SKM-1 (cell line): ENCODE data around the gene ADAMTS2.

Source experiments
- DNase-seq: peaks from one replicate; lab custom pipeline; 2025; ENCODE audit not compliant: unreplicated experiment; lab: John Stamatoyannopoulos, UW

Gene ADAMTS2

DNA sequence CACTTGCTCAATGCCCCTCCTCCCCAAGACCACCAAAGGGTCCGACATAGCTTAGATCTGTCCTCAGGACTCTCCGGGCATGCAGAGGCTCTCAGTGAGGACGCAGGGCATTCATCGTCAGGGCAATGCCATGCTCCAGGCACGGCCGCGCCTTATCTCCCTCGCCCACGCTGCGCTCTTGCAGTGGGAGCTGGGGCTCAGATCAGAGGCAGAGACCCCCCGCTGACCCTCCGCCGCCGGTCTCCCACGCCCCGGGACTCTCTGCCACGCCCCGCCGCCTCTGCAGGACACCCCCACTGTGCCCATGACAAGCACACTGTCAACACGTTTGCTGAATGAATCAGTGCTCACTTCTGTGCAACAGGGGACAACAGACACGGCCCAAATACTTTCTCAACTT lies 140.7 kb downstream of the ADAMTS2 start:
- DNase-seq, result no peak

DNA sequence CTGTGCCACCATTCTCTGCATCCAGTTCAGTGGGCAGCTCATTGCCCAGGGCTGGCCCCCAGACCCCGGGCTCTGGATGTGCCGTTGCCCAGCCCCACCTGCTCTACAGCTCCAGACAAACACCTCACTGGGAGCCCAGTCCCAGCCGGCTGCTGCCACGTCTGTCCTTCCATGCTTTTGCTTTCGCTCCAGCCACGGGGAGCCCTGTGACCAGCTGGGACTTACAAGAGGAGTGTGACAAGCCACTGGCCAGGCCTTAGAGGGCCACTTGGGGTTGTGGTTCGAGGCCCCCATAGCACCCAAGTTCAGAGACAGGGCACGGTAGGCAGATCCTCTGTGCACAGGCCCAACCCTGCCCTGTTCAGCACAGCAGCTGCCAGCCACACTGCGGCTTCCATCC lies 142.0 kb downstream of the ADAMTS2 start:
- no peak for DNase-seq

DNA sequence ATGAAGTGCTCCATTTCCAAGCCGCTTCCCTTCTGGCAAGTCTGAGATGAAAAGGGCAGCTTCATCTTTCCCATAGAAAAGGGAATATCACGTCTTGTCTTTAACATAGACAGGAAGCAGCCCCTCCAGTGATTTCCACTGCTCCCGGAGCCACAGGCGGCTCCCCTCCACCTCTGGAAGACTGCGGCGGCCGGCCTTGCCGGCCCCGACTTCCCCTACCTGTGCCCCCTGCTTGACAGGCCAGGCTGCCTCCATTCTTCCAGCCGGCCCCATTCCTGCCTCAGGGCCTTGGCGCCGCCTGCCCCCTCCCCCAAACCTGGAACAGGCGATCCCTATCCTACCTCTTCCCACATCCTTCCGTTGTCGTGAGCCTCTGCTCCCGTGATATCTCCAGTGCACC lies 143.3 kb downstream of the ADAMTS2 start:
- DNase-seq, result no peak

GRCh38 chr5:179199246-179199645 lies 146.0 kb downstream of the ADAMTS2 start:
- no peak for DNase-seq

DNA sequence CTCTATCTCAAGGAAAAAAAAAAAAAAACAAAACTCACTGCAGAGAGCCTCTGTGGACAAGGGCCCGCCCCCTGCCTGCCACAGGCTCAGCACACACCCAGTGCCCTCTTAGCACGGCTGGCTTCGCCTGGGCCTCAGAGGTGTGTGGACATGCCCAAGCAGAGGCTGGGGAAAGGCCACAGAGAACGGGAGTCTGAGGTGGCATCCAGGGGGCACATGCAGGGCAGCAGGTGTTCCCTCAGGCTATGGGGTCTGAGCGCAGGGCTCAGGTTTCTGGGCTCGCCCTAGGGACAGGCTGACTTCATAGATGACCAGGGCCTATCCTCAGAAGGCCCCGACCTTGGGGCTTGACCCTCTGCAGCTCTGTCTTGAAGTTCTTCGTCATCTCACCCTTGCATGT lies 146.4 kb downstream of the ADAMTS2 start:
- DNase-seq, result no peak

DNA sequence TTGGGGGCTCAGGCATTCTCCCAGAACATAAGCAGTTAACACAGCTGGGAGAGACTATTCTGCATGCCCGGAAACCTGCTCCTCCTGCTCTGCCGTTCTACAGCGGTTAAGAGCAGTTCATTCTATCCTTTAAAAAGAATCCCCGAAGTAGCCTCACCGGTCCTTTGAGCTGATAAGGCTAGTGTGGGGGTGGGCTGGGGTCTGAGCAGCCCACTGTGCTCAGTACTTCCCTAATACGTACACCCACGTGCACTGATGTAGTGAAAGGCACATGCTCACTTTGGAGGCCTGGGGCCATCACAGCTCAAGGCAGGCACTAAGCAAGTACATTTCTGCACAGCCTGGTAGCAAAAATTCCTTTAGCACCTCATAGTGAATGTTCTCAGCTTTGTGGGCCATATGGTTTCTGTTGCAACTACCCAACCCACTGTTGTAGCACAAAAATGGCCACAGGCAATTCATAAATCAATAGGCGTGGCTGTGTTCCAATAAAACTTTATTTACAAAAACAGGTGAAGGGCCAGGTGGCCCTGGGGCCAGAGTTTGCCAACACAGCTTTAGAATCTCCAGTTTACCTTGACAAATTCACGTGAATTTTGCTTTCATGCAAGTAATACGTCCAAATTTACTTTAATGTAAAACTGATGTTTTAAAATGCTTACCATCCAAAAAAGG lies 148.7 kb downstream of the ADAMTS2 start:
- DNase-seq, result no peak

- no peak for DNase-seq
Measured at GRCh38 chr5:179195561-179196404, 149.5 kb downstream of the ADAMTS2 start.

DNA sequence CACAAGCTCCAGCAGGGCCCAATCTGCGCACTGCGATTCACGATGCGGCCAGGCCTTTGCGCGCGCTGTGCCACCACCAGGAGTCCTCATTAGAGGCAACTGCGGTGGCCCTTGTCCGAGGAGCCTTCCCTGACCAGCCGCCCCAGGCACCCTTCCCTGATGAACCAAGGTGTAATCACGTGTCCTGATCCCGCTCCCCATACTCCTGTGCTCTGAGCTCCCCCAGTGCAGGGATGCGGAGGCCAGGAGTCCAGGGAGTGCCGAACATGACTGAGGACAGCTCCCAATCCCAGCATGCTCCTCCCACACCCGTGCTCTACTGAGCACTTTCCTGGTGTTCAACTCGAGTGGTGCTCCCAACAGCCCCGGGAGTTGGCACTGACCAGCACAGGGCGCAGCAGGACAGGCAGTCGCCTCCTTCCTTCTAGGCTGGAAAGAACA lies 150.3 kb downstream of the ADAMTS2 start:
- DNase-seq, result no peak

GRCh38 chr5:179194201-179194910 lies 150.9 kb downstream of the ADAMTS2 start:
- no peak for DNase-seq

DNA sequence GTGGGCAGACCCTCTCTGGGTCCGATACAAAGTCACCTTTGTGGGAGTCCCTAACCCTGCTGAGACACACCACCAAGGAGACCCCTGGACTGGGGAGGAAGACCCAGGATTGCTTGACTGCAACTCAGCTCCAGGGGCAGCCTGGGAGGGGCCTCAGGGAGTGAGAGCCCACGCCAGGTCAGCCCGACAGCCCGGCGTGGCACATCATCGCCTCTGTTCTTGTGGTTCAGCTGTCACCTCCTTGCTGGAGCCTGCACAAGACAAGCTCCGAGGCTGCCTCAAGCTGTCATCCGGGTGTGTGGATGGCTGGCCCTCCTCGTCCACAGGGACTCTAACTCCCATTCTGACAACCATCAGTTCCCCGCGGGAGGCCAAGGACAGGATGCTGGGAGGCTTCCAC lies 151.5 kb downstream of the ADAMTS2 start:
- DNase-seq, result no peak

- no peak for DNase-seq
Measured at GRCh38 chr5:179192891-179193470, 152.3 kb downstream of the ADAMTS2 start.

DNA sequence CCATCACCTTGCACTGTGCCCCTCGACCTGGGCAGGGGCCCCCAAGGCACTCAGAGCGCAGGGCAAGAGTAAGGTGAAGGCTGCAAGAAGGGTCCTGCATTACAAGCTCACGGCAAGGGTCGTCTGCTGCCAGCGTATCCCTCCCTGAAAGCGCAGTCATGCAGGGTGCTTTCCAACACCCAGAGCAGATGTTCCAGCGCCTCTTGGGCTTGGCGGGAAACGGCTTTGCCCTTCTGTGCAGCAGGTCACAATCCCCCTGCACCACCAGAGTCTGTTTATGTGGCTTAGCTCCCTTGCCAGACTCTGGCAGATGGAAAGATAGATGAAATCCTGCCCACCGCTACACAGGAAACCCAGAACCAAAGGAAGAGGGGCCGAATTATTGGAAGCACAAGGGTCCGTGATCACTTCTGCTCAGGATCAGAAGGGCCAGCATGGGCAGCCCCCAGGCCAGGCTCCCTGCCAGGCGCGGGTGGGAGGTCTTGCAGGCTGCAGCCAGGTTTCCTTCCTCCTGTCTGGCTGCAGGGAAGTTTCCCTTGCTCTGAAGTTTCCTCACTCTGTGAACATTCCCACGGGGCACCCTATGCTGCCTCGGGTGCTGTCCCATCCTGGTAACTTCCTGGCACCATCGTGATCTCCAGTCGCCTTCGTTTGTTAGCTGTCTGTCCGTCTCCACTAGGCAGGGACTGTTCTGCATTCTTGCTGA lies 152.9 kb downstream of the ADAMTS2 start:
- no peak for DNase-seq

DNA sequence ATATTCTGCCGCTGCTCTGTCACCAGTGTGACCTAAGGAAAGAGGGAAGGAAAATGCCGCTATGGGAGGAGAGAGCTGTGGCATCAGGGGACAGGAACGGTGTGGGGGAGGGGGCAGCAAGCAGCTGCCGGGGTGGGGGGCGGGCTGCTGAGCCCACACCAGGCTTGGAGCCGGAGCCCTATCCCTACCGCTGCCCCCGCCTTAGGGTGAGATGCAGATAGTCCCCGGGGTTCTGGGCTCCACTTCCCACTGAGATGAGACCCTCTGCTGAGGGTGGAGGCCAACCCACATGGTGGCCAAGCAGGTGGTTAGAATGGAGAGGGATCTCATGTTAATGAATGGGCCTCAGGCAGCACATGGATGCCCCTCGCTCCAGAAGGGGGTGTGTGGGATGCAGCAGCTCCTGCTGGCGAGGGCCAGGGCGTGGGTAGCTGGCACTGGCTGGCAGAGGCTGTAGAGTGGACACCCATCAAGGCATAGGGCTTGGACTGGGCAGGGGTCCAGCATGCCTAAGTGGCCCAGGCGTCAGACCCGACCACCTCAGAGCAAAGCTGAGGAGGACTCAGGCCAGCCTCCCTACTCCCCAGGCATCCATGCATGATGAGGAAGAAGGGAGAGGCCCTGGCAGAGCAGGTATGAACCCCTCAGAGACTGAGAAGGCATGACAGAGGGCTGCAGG lies 153.6 kb downstream of the ADAMTS2 start:
- no peak for DNase-seq

- DNase-seq, result no peak
Measured at GRCh38 chr5:179190851-179191505, 154.3 kb downstream of the ADAMTS2 start.

- no peak for DNase-seq
Measured at GRCh38 chr5:179188636-179189035, 156.6 kb downstream of the ADAMTS2 start.

GRCh38 chr5:179187681-179188575 lies 157.3 kb downstream of the ADAMTS2 start:
- DNase-seq, result no peak

- no peak for DNase-seq
Measured at GRCh38 chr5:179187229-179187678, 158.0 kb downstream of the ADAMTS2 start.

DNA sequence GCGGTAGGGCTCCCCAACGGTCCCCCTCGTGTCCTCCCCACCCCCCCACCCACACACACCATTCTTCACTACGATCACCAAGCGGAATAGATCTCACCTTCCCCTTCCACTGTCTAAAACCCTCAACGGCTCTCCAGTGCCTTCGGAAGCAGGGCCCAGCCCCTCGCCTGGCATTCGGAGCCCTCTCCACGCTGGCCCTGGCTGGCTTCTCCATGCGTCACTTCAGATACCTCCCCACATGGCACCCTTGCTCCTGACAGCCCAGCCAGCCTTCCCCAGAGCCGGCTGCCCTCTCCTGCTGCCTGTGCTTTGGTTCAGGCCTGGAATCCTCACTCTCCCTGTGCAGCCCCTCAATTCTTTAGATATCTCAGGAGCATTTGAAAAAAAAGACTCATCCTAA lies 158.5 kb downstream of the ADAMTS2 start:
- DNase-seq, result no peak

DNA sequence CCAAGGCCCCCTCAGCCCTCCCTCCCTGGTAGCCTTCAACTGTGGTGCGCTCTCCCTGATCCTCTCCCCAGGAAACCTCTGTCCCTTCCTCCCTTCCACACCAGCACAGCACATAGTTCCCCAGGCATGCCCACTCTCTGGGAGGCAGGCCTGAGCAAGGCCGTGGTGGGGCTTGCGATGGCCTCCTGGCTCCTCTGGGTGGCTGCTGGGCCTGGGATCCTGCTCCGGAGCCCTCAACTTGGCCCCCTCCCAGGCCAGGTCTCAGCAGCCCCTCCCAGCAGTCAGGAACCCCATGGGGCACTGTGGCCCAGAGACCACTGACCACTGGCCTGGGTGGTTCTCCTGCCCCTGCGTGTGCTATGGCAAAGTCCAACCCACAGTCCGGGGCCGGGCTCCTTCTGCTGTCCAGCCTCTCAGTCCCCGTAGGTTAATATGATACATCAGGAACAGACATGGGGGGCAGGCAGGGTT lies 159.3 kb downstream of the ADAMTS2 start:
- DNase-seq, result no peak
